ENCODE data around the gene DIAPH2.

Gene DIAPH2

DNA sequence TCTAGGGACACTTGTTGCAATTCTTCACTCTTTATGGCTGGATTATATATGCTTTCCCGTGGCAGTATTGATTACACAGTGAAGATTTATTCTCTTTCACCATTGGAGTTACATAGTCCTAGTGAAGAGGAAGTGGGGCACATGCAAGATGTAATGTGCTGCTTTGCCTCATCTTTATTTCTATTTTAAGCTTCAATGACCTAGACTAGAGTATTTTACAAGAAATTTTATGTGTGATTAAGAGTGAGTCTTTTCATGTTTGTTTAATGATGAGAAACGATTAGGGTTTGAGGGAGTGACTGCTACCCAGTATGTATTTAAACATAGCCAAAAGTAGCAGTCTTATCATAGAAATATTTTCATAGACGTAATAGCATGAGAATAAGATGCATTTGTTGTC, 30.8 kb downstream of the DIAPH2 start:
- H3K27me3 ChIP-seq = no peaks in the 10 kb centered on the region
- H3K27ac ChIP-seq = no peak overlapping the region
- TF ChIP-seq, protein P1, sequence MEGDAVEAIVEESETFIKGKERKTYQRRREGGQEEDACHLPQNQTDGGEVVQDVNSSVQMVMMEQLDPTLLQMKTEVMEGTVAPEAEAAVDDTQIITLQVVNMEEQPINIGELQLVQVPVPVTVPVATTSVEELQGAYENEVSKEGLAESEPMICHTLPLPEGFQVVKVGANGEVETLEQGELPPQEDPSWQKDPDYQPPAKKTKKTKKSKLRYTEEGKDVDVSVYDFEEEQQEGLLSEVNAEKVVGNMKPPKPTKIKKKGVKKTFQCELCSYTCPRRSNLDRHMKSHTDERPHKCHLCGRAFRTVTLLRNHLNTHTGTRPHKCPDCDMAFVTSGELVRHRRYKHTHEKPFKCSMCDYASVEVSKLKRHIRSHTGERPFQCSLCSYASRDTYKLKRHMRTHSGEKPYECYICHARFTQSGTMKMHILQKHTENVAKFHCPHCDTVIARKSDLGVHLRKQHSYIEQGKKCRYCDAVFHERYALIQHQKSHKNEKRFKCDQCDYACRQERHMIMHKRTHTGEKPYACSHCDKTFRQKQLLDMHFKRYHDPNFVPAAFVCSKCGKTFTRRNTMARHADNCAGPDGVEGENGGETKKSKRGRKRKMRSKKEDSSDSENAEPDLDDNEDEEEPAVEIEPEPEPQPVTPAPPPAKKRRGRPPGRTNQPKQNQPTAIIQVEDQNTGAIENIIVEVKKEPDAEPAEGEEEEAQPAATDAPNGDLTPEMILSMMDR (IDR thresholded peaks at IDR 0.05) = no peak
- H3K36me3 ChIP-seq = no peaks in the 10 kb centered on the region
- H3K4me1 ChIP-seq (ENCODE audit: control insufficient read depth in 1 of 2, insufficient read depth in 1 of 2, low read depth in 1 of 2, low read length in 1 of 2) = peaks cover 6 to 10% of the 10 kb centered on the region in 2 experiments
- H3K4me3 ChIP-seq (ENCODE audit: low read depth in 1 of 2, low read length in 1 of 2) = no peak overlapping the region
- H3K9me3 ChIP-seq = no peaks in the 10 kb centered on the region

DNA sequence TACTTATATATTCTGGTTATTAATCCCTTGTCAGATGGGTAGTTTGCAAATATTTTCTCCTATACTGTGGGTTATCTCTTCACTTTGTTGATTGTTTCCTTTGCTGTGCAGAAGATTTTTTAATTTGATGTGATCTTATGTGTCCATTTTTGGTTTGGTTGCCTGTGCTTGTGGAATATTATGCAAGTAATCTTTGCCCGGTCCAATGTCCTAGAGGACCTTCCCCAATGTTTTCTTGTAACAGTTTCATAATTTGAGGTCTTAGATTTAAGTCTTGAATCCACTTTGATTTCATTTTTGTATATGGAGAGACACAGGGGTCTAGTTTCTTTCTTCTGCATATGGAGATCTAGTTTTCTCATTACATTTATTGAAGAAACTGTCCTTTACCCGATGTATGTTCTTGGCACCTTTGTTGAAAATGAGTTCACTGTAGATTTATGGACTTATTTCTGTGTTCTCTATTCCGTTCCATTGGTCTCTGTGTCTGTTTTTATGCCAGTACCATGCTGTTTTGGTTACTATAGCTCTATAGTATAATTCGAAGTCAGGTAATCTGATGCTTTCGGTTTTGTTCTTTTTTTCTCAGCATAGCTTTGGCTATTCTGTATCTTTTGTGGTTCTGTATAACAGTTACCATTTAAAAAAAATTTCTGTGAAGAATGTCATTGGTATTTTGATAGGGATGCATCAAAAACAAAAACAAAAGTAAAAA, 34.7 kb downstream of the DIAPH2 start:
- H3K4me3 ChIP-seq (ENCODE audit: low read depth in 1 of 2, low read length in 1 of 2) = no peak overlapping the region
- no peaks in the 10 kb centered on the region for H3K27me3 ChIP-seq
- TF ChIP-seq, protein P1 (IDR thresholded peaks at IDR 0.05) = no peak
- H3K4me1 ChIP-seq (ENCODE audit: control insufficient read depth in 1 of 2, insufficient read depth in 1 of 2, low read depth in 1 of 2, low read length in 1 of 2) = peaks cover 13 to 21% of the 10 kb centered on the region in 2 experiments
- no peaks in the 10 kb centered on the region for H3K36me3 ChIP-seq
- H3K27ac ChIP-seq = no peak overlapping the region
- H3K9me3 ChIP-seq = no peaks in the 10 kb centered on the region

DNA sequence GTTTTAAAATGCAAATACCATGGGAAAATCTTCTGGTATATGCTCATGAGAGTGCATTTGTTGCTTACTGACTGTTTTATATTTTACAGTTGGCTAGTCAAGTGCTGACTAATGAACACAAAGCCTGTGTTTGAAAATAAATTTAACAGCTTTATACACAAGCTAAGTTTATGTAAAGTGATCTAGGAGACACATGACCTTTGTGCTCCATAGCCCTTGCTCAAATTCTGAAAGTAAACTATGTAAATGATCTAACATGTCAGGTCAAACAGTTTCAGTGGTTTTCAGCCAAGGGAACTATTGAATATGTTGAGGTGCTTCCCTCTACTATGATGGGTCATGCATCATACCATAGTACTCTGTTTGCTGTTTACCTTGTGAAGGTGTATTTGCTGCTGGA, 36.7 kb downstream of the DIAPH2 start:
- no peak overlapping the region for H3K4me3 ChIP-seq (ENCODE audit: low read depth in 1 of 2, low read length in 1 of 2)
- TF ChIP-seq, protein P1 (IDR thresholded peaks at IDR 0.05) = no peak

DNA sequence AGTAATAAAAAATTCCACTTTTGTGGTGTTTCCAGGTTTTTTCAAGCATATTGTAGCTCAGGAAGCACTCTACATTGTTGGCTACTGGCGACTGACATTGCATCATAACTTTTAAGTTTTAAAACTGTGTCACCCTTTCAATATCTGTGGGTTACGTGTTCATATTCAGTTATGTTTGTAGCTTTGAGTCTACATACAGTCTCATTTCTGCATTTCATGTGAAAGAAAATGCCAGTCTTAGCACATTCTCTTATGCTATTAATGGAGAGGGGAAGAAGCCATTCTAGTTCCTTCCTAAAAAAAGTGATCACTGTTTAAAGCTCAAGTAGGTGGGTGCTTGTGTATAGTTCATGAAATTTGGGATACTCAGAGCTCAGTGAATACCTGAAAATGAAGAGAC, 38.1 kb downstream of the DIAPH2 start:
- H3K27ac ChIP-seq = peak overlapping the region; percentile 8
- no peaks in the 10 kb centered on the region for H3K9me3 ChIP-seq
- TF ChIP-seq, protein P1 (IDR thresholded peaks at IDR 0.05) = no peak

More for the DNA sequence above, 36.7 kb downstream of the DIAPH2 start:
- Histone ChIP-seq H3K9me3 (no peaks in the 10 kb centered on the region), H3K27ac (no peak overlapping the region), H3K4me1 (ENCODE audit: control insufficient read depth in 1 of 2, insufficient read depth in 1 of 2, low read depth in 1 of 2, low read length in 1 of 2) (peaks cover 4 to 14% of the 10 kb centered on the region in 2 experiments), H3K27me3 (no peaks in the 10 kb centered on the region), H3K36me3 (no peaks in the 10 kb centered on the region)

DNA sequence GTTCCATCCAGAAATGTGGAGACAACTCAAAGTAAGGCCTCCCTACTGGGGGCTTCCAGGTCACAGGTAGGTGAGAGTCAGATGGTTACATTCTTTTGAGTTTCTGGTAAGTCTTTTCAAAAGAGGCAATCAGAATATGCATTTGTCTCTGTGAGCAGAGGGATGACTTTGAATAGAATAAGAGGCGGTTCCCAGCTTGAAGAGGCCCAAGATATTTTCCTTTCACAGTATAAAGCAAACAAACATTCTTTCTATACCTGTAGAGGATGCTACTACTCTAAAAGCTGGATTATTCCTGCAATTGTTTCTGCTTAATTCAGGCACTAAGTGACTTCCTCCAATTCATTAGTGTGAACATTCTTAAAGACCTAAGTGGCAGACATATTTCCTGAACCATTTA, 44.4 kb downstream of the DIAPH2 start:
- Histone ChIP-seq H3K27me3 (no peaks in the 10 kb centered on the region), H3K4me1 (ENCODE audit: control insufficient read depth in 1 of 2, insufficient read depth in 1 of 2, low read depth in 1 of 2, low read length in 1 of 2) (peaks cover 0 to 4% of the 10 kb centered on the region in 2 experiments), H3K4me3 (ENCODE audit: low read depth in 1 of 2, low read length in 1 of 2) (no peak overlapping the region), H3K9me3 (no peaks in the 10 kb centered on the region), H3K27ac (no peak overlapping the region), H3K36me3 (no peaks in the 10 kb centered on the region)
- TF ChIP-seq, protein P1 (IDR thresholded peaks at IDR 0.05) = no peak

More for the DNA sequence above, 38.1 kb downstream of the DIAPH2 start:
- Histone ChIP-seq H3K4me1 (ENCODE audit: control insufficient read depth in 1 of 2, insufficient read depth in 1 of 2, low read depth in 1 of 2, low read length in 1 of 2) (peaks cover 4 to 14% of the 10 kb centered on the region in 2 experiments), H3K27me3 (no peaks in the 10 kb centered on the region), H3K36me3 (no peaks in the 10 kb centered on the region), H3K4me3 (ENCODE audit: low read depth in 1 of 2, low read length in 1 of 2) (no peak overlapping the region)

All from neutrophil (primary cell).